GM19023 (cell line): ENCODE results near the gene MAGEE2.
A peak's percentile ranks its signal among the peaks of the same experiment; 100 is the strongest.
"Not testable (repeated sequence)": the region's sequence is repeated elsewhere in the genome, so short reads cannot be mapped to it uniquely, and the experiment has no call there.

Experiments
- ATAC-seq: cut with Tn5 transposase; IDR thresholded peaks from one replicate; pipeline ENCODE4 v1.9.1; 2021; ENCODE audit warnings: mild to moderate bottlenecking, moderate library complexity; ENCODE audit not compliant: unreplicated experiment

Gene MAGEE2, protein sequence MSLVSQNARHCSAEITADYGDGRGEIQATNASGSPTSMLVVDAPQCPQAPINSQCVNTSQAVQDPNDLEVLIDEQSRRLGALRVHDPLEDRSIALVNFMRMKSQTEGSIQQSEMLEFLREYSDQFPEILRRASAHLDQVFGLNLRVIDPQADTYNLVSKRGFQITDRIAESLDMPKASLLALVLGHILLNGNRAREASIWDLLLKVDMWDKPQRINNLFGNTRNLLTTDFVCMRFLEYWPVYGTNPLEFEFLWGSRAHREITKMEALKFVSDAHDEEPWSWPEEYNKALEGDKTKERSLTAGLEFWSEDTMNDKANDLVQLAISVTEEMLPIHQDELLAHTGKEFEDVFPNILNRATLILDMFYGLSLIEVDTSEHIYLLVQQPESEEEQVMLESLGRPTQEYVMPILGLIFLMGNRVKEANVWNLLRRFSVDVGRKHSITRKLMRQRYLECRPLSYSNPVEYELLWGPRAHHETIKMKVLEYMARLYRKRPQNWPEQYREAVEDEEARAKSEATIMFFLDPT

DNA sequence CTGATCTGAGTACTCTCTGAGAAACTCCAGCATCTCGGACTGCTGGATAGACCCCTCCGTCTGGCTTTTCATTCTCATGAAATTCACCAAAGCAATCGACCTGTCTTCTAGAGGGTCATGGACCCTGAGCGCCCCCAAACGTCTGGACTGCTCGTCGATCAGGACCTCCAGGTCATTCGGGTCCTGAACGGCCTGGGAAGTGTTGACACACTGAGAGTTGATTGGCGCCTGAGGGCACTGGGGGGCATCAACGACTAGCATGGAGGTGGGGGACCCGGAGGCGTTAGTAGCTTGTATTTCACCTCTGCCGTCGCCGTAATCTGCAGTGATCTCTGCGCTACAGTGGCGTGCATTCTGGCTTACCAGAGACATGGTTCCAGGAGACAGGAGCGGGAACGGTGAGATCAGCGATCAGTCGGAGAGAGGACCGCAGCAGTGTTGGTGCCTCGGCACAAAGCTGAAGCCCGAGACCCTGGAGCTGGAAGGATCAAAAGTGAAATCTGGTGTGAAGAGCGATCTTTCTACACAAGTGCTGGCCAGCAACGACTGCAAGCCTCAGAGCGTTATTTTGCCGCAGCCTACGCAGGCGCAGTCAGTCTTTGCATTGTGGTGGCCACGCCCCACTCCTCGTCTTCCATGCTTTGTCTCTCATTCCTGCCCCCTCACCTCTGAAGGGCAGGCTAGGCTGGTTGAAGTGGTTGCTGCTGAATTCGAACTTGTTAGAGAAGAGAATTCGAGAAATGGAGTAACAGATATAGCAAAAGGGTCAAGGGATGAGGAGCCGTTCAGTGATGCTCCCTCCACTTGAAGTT is at the start of gene MAGEE2:
TSS of gene MAGEE2 (minus strand) at position 575 of the 812 bp plus-strand sequence. CDS start at position 372, 203 bp downstream.
- ATAC-seq = no peak

DNA sequence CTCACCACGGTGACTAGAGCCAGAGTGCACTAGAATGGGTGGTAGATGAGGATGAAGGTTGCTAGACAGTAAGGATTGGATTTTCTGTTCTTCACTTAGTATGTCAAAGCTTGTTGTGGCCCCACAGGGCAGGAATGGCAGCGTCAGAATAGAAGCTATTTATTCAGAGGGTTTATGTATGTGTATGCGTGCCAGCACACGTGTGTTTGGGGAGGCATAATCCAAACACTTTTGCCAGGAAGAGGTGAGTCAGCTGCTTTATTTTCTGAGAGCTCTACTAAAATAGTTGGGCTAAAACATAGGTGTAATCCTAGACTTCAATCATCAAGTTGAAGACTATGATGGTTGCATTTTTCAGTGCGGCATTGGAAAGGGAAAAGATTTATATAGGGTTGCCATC is 1.2 kb upstream of the MAGEE2 start:
- no peak for ATAC-seq

DNA sequence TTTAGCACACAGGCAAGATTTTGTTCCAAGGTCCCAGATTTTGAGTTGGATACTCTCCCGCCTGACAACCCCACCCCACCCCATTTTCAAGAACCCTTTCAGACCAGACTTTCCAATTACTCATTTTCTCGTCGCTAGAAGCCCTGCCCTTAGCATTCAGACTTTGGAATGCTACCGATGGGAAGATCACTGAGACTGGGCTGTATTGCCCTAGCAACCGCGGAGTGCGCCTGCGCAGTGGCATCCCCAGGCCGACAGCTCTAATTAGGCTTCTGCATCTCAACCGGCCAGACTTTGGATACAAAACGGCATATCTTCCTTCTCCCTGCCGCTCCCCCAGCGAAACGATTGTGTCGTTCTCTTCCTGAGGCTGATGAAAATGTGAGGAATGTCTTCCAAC is 3.4 kb downstream of the MAGEE2 start:
- ATAC-seq = no peak

DNA sequence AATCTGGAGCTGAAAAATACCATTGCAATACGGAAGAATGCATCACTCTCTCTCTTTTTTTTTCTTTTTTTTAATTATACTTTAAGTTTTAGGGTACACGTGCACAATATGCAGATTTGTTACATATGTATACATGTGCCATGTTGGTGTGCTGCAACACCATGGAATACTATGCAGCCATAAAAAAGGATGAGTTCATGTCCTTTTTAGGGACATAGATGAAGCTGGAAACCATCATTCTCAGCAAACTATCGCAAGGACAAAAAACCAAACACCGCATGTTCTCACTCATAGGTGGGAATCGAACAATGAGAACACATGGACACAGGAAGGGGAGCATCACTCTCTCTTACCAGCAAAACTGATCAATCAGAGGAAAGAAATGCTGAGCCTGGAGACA is 17.0 kb downstream of the MAGEE2 start:
- not testable (repeated sequence) for ATAC-seq

DNA sequence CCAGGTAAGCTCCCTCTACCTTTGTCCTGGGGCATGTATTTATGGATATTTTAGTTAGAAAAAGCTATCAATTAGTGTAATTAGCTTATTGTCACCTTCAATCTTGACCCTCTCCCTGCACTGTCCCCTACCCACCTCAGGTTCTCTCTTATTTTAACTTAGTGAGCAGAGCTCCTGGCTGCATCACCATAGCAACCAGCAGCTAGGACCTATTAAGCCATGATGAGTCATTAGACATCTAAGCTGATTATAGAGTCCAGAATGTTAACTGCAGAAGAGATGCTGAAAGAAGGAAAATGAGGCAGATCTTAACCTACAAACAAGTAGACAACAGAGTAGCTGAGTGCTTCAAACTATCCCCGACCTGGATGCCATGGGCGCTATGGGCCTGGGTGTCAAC is 36.6 kb downstream of the MAGEE2 start:
- ATAC-seq = no peak

DNA sequence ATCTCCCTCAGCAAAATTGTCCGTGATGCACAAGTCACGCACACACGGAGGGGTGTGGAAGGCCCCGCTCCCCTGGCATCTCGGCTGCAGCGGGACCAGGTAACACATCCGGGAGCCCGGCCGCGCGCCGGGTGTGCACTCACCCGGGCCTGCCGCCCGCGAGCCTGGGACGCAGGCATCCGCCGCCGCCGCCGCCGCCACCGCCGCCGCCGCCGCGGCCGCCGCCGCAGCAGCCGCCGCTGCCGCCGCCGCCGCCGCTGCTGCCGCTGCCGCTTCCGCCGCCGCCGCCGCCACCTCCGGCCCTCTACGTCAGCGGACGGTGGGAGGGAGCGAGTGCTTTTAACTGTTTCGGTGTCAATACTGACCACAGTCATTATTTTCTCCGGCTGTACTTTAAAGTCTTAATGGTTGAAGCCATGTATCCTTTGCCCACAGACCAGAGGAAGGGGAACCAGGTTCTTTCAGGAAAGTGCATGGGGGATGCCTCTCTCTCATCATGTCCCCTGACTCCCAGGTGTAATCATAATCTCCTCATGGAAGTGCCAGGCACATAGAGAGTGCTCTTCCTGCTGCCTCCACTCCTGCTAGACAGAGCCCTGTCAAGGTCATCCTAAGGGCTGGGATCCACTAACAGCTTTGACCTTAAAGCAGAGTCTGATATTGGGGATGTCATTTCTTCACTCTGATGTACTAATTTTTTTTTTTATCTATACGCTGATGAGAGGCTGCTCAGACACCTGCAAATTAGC is 38.0 kb downstream of the MAGEE2 start:
- ATAC-seq = peak; percentile 88
